HG03575 (cell line): Measurements from ENCODE around the gene ANKRD66.

Experiments used
- ATAC-seq: cut with Tn5 transposase; IDR thresholded peaks from one replicate; pipeline ENCODE4 v1.9.1; 2021; ENCODE audit not compliant: unreplicated experiment, insufficient number of reproducible peaks, low FRiP score; ENCODE audit errors: extremely low read depth

The ANKRD66 gene

DNA sequence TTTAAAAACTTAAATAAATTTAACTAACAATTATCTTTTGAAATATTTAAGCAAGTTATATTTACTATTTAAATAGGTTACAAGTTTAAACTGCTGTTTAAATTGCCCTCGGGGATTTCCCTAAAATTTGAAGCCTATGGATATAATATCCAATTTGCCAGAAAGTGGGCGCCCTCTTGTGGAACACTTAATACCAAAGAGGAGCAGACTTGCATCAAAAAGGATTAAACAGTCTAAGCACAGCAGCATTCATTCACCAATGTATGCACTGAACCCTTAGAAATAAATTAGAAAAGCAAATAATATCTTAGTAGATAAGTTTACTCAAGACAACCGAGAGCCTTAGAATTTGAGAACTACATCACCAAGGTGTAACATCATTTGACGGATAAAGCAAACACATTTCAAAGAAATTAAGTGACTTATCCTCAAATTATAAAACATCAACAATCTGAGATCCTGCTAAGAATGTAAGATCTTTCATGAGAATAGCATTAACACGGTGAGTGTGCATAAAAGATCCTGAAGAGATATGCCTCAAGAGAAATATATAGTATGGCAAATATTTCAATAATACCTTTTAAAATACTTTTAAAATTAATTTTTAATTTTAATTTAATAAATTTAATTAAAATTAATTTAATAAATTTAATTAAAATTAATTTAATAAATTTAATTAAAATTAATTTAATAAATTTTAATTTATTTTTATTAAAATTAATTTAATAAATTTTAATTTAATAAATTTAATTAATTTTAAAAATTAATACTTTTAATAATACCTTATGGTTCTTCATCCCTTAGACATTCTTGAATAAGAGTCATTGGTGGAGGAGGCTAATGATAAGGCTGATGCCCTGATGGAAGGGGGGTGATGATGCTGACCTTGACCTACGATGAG is 35.0 kb downstream of the ANKRD66 start:
- no peak for ATAC-seq

DNA sequence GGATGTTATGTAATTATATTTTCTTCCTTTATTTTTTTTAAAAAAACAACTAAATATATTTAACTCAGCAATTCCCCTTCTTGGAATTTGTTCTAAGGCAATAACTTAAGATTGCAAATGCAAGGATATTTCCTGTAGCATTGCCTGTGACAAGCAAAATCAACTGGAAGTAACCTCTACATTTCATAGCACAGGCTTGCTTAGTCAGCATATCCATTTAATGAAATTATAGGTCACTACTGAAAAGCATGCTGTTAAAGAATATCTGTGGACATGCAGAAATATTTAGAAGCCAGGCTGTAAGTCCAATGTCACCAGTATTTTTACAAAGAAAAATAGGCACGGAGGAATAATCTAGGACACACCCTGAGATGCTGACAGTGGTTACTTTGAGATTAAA is 37.8 kb downstream of the ANKRD66 start:
- no peak for ATAC-seq

DNA sequence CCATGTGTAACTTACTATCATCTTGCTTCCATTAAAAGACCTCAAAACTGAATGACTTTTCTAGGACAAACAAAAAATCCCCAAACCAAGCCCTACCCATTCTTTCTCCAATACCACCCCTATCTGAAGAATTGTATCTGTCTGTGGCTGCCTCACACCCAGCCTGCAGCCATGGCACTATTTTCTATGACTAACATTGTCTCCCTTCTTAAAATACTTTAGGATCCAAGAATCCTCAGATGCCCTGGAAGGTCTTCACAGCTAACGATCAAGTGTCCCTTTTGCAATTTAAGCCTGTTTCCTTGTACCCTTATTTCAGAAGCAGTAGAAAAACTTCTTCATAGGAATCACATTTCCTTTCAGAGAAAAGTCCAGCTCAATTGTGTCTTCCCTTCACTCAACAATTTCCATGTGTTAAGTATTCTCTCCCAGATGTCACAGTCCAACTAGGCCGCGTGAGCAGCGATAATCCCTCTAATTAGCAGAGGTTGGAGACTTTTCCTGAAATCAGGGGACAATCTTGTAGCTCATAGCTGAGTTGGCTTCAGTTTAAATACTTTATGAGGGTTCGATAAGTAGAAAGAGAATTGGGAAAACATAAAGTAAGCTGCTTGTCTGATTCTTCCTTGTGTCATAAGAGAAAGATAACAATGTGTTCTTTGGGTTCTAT is 41.3 kb downstream of the ANKRD66 start:
- ATAC-seq = no peak

DNA sequence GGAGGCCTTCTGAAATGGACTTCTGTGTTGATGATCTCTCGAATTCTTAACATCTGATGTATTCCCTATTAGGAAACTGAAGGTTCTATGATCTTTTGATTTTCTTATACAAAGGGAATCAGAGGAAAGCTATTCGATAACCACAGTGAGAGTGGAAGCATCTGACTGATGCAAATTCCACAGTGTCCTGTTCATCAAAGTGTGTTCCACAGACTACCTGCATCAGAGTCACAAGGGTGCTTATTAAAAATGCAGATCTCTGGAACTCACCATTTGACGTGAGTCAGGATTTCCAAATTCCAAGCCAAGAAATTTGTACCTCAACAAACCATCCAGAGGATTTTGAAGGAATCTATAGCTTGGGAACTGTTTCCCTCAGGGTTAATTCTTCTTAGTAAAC is 42.1 kb downstream of the ANKRD66 start:
- ATAC-seq = no peak

GRCh38 chr6:46789434-46790354 is 43.0 kb downstream of the ANKRD66 start:
- ATAC-seq = no peak

DNA sequence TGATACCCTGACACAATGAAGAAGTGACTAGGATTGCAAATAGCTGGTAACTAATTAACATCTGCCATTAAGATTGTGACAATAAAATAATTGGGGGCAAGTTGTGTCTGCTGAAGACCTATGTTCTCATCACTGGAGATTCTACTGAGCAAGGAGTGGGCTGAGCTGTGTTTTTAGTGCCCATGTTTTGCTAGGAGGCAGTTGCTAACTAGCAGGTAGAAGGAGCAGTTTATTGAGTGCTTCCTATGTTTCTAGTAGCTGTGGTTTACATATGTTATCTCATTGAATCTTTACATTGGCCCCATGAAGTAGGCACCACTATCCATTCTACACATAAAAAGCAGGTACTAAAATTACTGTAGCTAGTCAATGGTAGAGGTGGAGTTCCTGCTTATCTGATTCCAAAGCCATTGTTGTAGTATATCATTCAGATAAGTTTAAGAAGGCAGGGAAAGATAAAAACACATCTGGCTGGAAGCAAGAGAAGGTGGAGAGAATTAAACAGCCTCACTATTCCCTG is 43.7 kb downstream of the ANKRD66 start:
- ATAC-seq = no peak

GRCh38 chr6:46792635-46793034 is 45.9 kb downstream of the ANKRD66 start:
- no peak for ATAC-seq

GRCh38 chr6:46793138-46793537 is 46.4 kb downstream of the ANKRD66 start, which contains the start of gene MEP1A:
Gene MEP1A, plus strand, starts transcription at chr6:46793389. Its CDS starts 10 bp downstream, at chr6:46793399.
- ATAC-seq = no peak

- ATAC-seq = no peak
Observed at GRCh38 chr6:46794068-46794467, 47.3 kb downstream of the ANKRD66 start.

- ATAC-seq = no peak
Observed at GRCh38 chr6:46795816-46796215, 49.1 kb downstream of the ANKRD66 start.

- no peak for ATAC-seq
Observed at GRCh38 chr6:46796848-46797580, 50.3 kb downstream of the ANKRD66 start.

DNA sequence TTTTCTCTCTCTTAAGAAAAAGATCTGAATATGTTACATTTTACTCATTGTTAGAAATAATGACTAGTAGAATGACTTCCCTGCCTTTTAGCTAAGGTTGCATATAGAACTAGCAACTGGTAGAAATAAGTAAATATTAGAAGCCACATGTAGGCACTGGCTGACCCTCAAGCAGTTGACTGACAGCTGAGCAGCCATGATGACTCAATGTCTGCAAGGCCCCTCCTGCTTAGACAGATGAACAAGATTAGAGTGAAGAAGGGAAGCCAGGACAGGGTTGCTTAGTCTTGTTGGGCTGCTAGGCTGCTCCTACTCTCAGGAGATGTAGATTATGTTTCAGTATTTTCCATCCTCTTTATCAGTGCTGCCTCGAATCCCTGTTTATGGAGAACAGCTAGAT is 52.9 kb downstream of the ANKRD66 start:
- no peak for ATAC-seq

DNA sequence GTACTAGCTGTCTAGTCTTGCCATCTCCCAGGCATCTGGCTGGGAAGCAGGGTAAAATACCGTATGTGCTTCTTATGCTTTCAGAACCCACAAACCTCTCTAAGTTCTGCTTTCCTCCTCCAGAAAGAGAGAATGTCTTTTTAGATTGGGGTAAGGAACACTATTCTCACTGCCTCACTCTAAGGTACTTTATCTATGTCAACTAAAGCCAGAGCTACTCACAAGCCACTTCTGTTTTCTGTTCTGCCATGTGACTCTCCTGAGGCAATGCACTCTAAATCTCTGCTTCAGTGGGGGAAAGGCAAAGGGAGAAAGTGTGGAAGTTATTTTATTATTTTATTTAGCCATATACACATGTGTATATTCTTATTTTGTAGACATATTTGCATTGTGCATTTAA is 62.1 kb downstream of the ANKRD66 start:
- ATAC-seq = no peak
